ENCODE data around the gene TMEM256.
"Not testable (repeated sequence)": the region's sequence is repeated elsewhere in the genome, so short reads cannot be mapped to it uniquely, and the experiment has no call there.

Gene TMEM256

DNA sequence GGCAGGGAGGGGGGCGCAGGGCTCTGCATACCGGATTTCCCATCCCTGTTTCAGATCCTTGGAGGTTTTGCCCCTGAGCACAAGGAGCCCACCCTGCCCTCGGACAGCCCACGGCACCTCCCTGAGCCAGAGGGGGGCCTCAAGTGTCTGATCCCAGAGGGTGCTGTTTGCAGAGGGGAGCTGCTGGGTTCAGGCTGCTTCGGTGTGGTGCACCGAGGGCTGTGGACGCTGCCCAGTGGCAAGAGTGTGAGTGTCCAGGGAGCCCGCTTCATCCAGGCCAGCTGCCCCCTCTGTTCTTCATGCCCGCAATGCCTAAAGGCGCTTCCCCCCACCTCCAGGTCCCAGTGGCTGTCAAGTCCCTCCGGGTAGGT is 20.5 kb downstream of the TMEM256 start:
- no peak for DNase-seq (ENCODE audit: low read depth)

DNA sequence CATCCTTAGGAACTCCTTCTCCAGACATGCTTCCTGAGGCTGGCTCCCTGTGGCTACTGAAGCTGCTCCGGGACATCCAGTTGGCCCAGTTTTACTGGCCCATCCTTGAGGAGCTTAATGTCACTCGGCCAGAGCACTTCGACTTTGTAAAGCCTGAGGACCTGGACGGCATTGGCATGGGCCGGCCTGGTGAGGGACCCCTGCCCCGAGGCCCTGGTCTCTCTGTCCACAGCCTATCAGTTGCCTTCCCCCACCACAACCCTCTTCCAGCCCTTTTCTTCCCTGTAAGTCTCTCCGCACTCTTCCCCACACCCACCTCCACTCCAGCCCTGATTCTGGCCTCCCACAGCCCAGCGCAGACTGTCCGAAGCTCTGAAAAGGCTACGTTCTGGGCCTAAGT is 21.0 kb downstream of the TMEM256 start:
- DNase-seq (ENCODE audit: low read depth), result no peak

DNA sequence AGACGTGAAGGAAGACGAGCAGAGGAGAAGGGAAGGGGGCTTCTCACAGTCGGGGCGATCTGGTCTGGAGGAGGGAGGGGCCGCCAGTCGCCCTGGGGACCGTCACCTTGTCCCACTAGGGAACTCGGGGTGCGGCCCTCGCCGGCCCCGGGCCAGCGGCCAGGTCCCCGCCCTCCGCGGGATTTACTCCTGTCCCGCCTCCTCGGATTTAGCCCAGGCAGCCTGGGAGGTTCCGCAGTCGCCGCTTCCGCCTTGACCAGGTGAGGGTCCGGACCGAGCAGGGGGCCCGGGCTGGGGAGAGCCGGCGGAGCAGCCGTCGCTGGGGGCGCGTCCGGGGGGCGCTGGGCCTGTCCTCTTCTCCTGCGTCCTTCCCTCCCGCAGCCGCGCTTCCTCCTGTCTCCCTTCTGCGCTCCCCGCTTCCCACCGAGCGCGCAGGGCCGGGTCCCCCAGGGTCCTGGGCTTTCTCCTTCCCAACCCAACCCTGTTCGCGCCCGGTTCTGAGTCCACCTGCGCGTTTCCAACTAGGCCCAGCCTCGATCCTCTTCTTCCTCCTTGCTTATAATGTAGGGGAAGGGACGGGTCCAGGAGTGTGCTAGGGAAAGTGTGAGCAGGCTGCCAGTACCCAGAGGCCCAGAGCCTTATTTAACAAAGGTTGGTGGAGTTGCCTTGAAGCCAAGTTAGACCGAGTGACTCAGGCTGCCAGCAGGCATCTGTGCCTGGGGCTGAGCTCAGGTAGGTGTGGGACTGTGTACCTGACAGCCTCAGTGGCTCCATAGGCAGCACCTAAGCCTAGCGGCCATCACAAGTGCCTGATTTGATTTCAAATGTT is 22.8 kb downstream of the TMEM256 start, which contains the start of gene TNK1:
TSS of gene TNK1 (plus strand) at position 235 of the 829 bp plus-strand sequence. CDS start 1,838 bp downstream, outside the sequence.
- no peak for DNase-seq (ENCODE audit: low read depth)

DNA sequence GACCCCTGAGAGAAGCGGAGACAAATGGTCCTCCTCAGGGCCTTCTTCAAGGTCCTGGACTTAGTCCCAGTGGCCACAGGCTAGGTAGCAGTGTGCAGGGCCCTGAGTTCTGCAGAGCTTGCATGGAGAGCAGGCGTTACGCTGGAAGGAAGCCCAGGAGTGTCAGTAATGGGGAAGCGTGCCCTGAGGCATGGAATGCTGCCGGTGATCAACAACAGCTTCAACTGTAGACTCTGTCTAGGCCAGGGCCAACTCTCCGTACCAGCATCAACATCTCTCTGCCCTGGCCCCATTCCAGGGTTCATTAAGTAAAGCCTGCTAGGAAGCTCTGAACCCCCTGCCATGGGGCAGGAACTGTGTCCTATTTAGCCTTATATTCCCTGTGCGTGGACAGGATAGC is 23.6 kb downstream of the TMEM256 start:
- no peak for DNase-seq (ENCODE audit: low read depth)

DNA sequence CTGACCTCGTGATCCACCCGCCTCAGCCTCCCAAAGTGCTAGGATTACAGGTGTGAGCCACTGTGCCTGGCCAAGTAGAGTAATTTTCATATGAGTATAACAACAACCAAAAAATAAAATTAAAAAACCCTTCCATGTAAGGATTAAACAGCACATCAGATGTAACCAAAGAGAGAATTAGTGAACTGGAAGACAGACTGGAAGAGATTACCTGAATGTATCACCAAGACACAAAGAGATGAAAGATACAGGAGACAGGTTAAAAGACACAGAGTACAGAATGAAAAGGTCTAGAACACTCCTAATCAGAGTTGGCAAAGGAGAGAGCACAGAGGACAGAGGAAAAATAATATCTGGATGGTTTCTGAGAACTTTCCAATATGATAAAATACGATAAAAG is 24.8 kb downstream of the TMEM256 start:
- DNase-seq (ENCODE audit: low read depth), result no peak

DNA sequence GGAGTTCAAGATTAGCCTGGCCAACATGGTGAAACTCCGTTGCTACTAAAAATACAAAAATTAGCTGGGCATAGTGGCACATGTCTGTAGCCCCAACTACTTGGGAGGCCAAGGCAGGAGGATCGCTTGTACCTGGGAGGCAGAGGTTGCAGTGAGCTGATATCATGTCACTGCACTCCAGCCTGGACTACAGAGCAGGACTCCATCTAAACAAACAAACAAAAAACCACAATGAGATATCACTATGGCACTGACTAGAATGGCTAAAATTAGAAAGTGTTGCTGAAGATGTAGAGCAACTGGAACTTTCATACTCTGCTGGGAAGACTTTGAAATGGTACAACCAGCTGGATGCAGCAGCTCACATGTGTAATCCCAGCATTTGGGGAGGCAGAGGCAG is 29.5 kb downstream of the TMEM256 start:
- no peak for DNase-seq (ENCODE audit: low read depth)

DNA sequence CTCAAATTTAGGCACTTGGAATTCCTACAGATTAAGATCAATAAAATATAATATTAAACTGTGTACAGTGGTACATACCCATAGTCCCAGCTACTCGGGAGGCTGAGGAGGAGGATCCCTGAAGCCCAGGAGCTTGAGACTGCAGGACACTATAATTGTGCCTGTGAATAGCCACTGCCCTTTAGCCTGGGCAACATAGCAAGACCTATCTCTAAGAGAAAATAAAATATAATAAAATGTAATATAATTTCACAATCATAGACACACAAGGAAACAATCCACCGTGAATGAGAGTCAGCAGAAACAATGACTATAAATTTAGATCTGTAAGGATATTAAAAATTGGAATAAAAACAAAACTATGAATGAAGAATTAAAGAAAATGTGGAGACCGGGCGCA is 33.0 kb downstream of the TMEM256 start:
- no peak for DNase-seq (ENCODE audit: low read depth)

DNA sequence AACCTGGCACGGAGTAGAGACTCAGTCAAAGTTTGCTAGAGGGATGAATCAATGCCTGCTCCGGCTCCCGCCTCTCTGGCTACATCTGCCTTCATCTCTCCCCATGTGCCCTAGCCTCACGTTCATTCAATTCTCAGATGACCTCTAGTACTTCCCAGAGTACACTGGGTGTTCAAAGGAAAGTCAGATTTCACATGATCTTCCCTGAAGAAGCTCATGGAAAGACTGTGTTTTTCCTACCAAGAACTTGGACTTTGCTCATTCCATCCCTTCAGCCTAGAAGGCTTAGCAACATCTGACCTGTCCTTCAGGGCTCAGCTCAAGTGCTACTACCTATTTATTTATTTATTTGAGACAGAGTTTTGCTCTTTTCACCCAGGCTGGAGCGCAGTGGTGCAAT is 34.1 kb downstream of the TMEM256 start:
- no peak for DNase-seq (ENCODE audit: low read depth)

DNA sequence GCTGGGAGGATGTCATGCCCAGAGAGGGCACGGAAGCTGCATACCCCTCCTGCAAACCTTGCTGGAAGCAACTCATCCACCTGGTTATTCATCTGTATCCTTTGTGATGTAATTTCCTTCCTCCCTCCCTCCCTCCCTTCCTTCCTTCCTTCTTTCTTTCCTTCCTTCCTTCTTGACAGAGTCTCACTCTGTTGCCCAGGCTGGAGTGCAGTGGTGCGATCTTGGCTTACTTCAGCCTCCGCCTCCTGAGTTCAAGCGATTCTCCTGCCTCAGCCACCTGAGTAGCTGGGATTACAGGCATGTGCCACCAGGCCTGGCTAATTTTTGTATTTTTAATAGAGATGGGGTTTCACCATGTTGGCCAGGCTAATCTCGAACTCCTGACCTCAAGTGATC is 35.3 kb downstream of the TMEM256 start:
- not testable (repeated sequence) for DNase-seq (ENCODE audit: low read depth)

DNA sequence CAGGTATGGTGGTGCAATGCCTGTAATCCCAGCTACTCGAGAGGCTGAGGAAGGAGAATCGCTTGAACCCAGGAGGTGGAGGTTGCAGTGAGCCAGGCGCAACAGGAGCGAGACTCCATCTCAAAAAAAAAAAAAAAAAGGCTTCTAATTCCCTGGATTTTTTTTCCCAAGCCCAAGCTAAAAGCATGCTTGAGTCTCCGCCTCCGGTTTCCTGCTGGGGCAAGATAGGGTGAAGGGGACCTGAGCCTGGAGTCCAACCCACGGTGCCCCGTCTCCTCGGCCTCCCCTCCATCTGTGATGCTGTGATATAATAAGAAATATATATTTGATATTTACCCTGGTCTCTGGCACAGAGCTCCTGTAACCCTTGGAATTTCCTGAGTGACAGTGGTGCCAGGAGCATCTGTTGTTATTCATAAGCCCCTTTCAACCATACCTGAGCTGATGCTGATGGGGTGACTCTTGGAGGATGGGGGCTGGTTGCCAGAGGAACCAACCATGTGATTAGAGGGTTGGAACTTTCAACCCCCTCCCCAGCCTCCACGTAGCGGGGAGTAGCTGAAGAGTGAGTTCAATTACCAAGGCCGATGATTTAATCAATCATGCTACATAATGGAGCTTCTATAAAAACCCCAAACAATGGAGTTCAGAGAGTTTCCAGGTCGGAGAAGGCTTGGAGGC is 35.8 kb downstream of the TMEM256 start:
- no peak for DNase-seq (ENCODE audit: low read depth)

DNA sequence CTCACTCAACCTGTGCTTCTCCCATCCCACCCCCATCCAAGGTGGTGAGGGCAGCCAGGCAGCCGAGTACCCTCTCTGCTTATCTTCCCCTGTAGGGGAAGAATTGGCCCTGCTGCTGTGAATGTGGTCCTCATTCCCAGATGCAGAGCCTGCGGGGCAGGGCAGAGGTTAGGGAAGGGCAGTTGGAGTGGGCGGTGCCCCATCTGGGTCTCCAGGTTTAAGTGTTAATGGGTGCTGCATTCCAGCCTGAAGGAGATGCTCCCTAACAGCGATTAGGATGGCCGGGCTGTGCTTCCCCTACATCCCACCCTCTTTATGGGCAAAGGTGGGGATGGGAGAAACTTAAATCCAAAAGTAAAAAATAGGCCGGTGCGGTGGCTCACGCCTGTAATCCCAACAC is 36.8 kb downstream of the TMEM256 start:
- no peak for DNase-seq (ENCODE audit: low read depth)

DNA sequence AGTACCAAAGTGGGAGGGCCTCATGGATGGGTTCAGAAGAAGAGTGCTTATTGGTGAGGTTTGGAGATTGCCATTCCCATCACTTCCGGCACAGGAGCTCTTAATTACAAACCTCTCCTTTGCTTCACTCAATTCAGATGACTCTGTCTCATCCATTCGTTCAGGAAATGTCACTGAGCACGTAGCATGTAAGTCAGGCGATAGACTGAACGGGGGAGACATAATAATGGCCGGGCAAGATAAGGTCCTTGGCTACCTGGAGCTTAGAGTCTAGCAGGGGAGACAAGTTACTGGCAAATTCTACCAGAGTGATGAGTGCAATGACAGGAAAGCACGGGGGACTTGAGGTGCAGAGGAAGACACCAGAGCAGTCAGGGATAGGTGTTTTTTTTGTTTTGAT is 37.9 kb downstream of the TMEM256 start:
- DNase-seq (ENCODE audit: low read depth), result not testable (repeated sequence)

DNA sequence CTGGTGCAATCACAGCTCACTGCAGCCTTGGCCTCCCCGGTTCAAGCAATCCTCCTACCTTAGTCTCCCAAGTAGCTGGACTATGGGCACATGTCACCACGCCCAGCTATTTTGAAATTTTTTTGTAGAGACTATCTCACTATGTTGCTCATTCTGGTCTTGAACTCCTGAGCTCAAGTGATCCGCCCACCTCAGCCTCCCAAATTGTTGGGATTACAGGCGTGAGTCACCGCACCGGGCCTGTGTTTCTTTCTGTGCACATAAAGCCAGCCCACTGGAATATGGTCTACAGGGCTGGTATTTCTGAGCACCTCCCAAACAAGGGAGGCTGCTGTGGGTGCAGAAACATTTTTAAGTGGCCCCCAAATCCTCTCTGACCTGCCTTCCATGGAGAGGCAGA is 40.6 kb downstream of the TMEM256 start:
- DNase-seq (ENCODE audit: low read depth), result no peak

DNA sequence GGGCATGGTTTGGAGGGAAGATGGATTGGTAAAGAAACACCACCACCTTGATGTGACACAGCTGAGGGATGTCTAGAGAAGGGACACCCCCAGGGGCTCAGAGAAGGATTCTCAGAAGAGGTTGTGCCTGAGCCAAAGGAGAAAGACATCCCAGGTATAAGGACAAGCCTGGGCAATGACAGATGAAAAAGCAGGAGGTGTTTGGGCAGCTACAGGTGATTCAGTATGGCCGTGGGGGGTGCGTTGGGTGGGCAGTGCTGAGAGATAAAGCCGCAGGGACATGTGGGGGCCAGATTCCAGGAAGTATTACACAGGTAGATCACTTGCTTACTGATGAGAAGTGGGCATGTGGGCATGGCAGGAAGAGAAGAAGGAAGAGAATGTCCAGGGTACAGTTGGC is 42.0 kb downstream of the TMEM256 start:
- DNase-seq (ENCODE audit: low read depth), result no peak

DNA sequence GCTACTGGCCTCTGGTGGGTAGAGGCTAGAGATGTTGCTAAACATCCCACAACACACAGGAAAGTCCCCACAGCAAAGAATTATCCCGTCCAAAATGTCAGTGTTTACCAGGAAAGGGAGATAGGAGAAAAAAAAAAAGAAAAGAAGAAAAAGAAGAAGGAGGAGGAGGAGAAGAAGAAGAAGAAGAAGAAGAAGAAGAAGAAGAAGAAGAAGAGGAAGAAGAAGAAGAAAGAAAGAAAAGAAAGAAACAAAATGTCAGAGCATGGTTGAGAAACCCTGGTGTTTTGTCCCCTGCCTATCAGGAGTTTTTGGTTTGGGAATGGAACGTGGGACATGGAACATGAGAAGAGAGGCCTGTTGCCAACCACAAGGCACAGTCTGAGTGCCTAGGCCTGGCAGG is 46.5 kb downstream of the TMEM256 start:
- DNase-seq (ENCODE audit: low read depth), result no peak

DNA sequence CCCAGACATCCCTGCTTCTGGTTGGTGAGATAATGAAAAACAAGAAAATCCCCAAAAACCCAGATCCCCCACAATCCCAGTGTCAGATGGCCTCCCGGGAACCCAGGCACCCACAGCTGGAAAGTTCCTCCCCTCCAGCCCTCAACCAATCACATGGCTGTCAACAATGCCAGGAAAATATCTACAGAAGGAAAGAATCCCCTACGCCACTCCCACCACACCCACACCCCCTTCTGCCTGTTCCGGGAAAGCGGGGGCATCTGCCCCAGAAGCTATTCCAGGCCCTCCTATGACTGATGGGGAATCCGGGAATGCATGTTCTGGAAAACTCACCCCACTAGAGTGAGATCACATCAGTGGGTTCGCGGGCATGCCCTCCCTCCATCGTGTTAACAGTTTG is 47.1 kb downstream of the TMEM256 start:
- DNase-seq (ENCODE audit: low read depth), result no peak

DNA sequence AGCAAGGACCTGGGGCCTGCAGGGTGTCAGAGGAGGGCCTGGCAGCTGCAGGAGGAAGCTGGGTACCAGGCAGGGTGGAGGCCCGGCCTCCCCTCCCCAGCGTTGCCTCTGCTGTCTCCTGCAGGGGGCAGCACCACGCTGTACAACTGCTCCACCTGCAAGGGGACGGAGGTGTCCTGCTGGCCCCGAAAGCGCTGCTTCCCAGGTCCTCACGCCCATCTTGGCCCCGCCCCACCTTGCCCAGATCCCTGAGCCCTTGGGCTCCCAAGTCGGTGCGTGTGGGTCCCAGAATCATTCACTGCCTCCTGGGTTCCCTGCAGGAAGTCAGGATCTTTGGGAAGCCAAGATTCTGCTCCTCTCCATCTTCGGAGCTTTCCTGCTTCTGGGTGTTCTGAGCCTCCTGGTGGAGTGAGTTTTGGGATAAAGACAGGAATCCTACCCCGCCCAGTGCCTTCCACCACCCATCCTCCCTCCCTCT is 47.8 kb downstream of the TMEM256 start:
- no peak for DNase-seq (ENCODE audit: low read depth)

DNA sequence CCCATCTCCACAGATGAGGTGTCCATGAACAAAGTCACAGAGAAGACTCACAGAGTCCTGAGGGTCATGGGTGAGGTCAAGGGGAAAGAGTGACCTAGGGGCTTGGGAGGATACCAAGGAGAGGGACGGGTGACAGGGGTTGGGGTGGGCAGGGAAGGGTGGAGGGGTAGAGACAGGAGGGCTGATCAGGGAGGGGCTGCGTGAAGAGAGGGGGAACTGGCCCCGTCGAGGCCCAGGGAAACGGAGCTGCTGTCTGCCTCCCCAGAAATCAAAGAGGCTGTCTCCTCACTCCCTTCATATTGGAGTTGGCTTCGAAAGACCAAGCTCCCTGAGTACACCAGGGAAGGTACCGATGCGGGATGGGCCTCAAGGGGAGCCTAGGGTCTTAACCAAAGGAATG is 48.3 kb downstream of the TMEM256 start:
- DNase-seq (ENCODE audit: low read depth), result no peak

DNA sequence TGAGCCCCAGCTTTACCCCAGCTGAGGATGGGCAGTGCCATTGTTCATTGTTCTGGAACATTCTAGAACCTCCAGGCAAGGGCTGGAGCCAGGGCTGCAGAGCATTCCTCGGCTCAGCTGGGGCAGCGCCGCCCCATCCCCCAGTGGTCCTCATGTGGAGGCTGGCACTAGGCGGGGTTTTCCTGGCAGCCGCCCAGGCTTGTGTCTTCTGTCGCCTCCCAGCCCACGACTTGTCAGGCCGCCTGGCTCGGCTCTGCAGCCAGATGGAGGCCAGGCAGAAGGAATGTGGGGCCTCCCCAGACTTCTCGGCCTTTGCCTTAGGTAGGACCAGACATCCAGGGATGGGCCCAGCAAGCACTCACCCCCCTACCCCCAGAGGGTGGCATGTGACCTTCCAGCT is 48.8 kb downstream of the TMEM256 start, which contains the start of gene TMEM95:
TSS of gene TMEM95 (plus strand) at position 104 of the 400 bp plus-strand sequence. CDS start at position 153, 49 bp downstream.
- DNase-seq (ENCODE audit: low read depth), result no peak

DNA sequence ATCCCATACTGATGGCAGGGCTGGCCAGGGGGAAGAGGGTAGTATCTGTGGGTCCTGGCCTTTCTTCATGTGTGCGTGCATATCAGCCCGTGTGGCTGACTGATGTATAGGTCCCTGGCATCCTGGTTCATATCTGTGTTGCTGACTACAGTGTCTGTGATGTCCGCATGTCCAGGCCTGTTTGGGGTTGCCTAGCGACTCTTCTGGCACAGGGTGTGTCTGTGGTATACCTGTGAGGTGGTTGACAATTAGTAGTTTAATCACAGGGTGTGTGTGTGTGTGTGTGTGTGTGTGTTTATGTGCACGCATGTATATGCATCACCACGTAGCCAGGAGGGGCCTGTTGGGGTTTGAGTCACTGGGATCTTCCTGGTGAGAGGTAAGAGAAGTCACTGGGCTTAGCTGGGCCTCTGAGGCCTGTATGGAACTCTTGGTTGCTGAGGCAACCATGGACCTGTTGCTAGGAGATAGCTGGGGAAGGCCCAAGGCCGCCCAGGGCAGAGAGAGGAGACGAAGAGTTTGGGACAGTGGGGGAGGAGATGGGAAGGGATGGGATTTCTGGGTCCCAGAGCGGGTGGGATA is 49.5 kb downstream of the TMEM256 start:
- no peak for DNase-seq (ENCODE audit: low read depth)
